H1 (cell line): ENCODE measurements around the gene ACAP2. TPM values are rescaled to one million over a fixed set of nuclear protein-coding genes. Genes with fewer than 3 reads are reported as not detected.

Experiments
- JUN ChIP-seq: IDR thresholded peaks from 2 replicates; pipeline ENCODE4 v1.6.1; 2011; ENCODE audit warnings: low read depth, mild to moderate bottlenecking, improper control_type of control experiment, low read length
- polyA plus RNA-seq, 7 experiments: library from polyadenylated mRNA; depleted of rRNA in 3 of 7; stranded (reverse) in 5 of 7; unstranded in 2 of 7; fragments of >200 nt in 5 of 7; fragments of 200-250 nt in 2 of 7; gene quantifications; 1 replicate in 5 of 7; 2 replicates in 1 of 7; 4 replicates in 1 of 7; pipeline versions ENCODE4 v1.2.1 to v1.2.3, GENCODE V29; 2011 to 2013; ENCODE audit warnings: missing spikeins in 2 of 7, mixed read lengths in 2 of 7
- total RNA-seq: library from RNA; stranded (reverse); fragmentation: NEBNext Ultra II Directional; extraction: Animal tissue kit (Norgen Biotek cat#: 25700); gene quantifications from 2 replicates; pipeline ENCODE4 v1.2.1, GENCODE V29; 2021

ACAP2 gene
- total and polyA plus RNA-seq, 2 of the 8 experiments (the other 6 are each of a cell fraction or from before 2014, with no cell fraction given): 7.7 to 37.3 TPM

DNA sequence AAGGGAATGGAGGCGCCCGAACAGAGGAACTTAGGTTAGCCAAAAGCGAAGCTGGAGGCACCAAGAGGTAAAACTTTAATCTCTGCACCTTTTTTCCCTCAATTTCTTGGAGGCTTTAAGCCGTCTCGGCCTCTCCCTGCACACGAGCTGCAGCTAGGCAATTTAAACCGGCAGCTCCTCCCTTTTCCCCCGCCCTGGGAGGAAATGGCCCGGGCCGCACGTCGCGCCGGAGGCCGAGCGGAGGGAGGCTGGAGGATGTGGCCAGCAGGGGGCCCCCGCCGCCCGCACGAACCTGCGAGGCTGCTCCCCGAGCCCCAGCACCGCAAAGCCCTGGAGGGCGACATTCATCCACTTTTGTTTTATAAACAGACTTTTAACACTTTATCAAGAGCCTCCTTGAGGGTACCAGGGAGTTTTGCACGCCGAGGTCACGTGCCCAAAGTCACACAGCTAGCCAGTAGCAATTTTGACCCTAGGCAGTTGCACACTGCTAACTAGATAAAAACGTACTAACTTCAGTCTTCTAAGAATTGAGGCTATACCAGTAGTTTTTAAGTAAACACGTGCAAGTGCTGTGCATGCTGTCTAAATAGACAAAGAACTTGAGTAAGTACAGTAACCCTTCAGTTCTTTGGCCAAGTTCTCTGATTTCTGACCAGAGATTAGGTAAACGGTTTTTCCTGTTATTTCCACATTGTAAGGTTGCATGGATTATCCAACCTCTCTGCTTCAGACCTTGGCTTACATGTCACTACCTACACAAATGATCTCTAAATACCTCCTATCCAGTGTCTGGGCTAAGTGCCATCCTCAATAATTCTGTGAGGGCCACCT is 171.2 kb downstream of the ACAP2 start (continued):
- no peak for TF ChIP-seq JUN
- TF ChIP-seq, all 59 proteins: peak for 12
